Measurements from ENCODE around the gene NHLRC4. TPM values are rescaled to one million over a fixed set of nuclear protein-coding genes. Genes with fewer than 3 reads are reported as not detected.

Gene NHLRC4
- total RNA-seq, 1 experiment from 2014 or later: 0.92 TPM

GRCh38 chr16:598823-599739 lies 32.3 kb downstream of the NHLRC4 start:
- DNase-seq (ENCODE audit: low spot score) (no peak), ATAC-seq (no peak)
- no peaks in the 10 kb centered on the region for H3K4me1 Mint-ChIP-seq
- POLR2A ChIA-PET: interaction anchor here (0.7 kb wide), 1 partner anchor 207 kb away, joined by 3 read pairs; no protein-coding TSS in a partner anchor
- TF ChIP-seq PRDM15 (CRISPR knock-in tag; IDR thresholded peaks at IDR 0.05) (no peak), FOXP1 (CRISPR knock-in tag; IDR thresholded peaks at IDR 0.05; ENCODE audit: borderline replicate concordance) (no peak), NFYB (CRISPR knock-in tag; conservative IDR thresholded peaks at IDR 0.05; ENCODE audit: low read depth) (no peak), ZSCAN18 (CRISPR knock-in tag; IDR thresholded peaks at IDR 0.05) (no peak), ZNF138 (CRISPR knock-in tag; conservative IDR thresholded peaks at IDR 0.05) (no peak), TEAD1 (CRISPR knock-in tag; IDR thresholded peaks at IDR 0.05) (no peak), GTF2I (CRISPR knock-in tag; conservative IDR thresholded peaks at IDR 0.05) (no peak), ZNF121 (CRISPR knock-in tag; IDR thresholded peaks at IDR 0.05) (no peak), ZNF232 (CRISPR knock-in tag; IDR thresholded peaks at IDR 0.05) (no peak), TP53 (CRISPR knock-in tag; IDR thresholded peaks at IDR 0.05) (no peak)
- no peak overlapping the region for H3K4me3 Mint-ChIP-seq
- no peaks in the 10 kb centered on the region for H3K27me3 Mint-ChIP-seq (ENCODE audit: low read depth)
- peaks cover 12% of the 10 kb centered on the region for H3K36me3 Mint-ChIP-seq
- no peak overlapping the region for H3K27ac Mint-ChIP-seq
- CTCF ChIA-PET: interaction anchor here (0.5 to 2.9 kb wide), 7 partner anchors 9 to 431 kb away, joined by 3 to 21 read pairs (median 4); partner anchors contain the start of genes NHLRC4 and RAB40C
- H3K9me3 Mint-ChIP-seq: no peaks in the 10 kb centered on the region

- Mint-ChIP-seq H3K27me3 (ENCODE audit: low read depth) (no peaks in the 10 kb centered on the region), H3K9me3 (peaks cover 12% of the 10 kb centered on the region), H3K4me1 (no peaks in the 10 kb centered on the region), H3K27ac (peak overlapping the region; percentile 22; the same call in 1 of the 2 replicates), H3K4me3 (no peak overlapping the region), H3K36me3 (peaks cover 27% of the 10 kb centered on the region)
- no peak for TF ChIP-seq NFATC4 (CRISPR knock-in tag; IDR thresholded peaks at IDR 0.05)
- no peak for TF ChIP-seq ATF2 (CRISPR knock-in tag; IDR thresholded peaks at IDR 0.05; ENCODE audit: borderline replicate concordance, low read depth)
- no peak for TF ChIP-seq STAT6 (CRISPR knock-in tag; conservative IDR thresholded peaks at IDR 0.05; ENCODE audit: low read depth)
- TF ChIP-seq MXD4 (CRISPR knock-in tag; IDR thresholded peaks at IDR 0.05; ENCODE audit: borderline replicate concordance): no peak
- no peak for TF ChIP-seq ZNF423 (CRISPR knock-in tag; IDR thresholded peaks at IDR 0.05)
- TF ChIP-seq TP53 (CRISPR knock-in tag; IDR thresholded peaks at IDR 0.05): no peak
- no peak for DNase-seq (ENCODE audit: low spot score)
- ChIA-PET POLR2A (interaction anchor here (0.6 to 1.0 kb wide), 3 partner anchors 9 to 169 kb away, joined by 3 to 6 read pairs (median 4); no protein-coding TSS in a partner anchor), CTCF (interaction anchor here (0.6 to 2.9 kb wide), 24 partner anchors 9 to 248 kb away, joined by 3 to 21 read pairs (median 4); partner anchors contain the start of genes CAPN15, MRPL28, RHBDL1 and WDR90)
- peak; percentile 89 for ATAC-seq
Observed at GRCh38 chr16:600781-601180, 34.0 kb downstream of the NHLRC4 start.

Data from WTC11 (cell line).